Uterus (tissue), 4 donors: ENCODE results near the gene BACH2. TPM values are rescaled to one million over a fixed set of nuclear protein-coding genes. Genes with fewer than 3 reads are reported as not detected.

Experiments used
- DNase-seq, 2 donors: peaks; one replicate each; pipeline ENCODE4 v3.0.0-alpha.2; 2019 to 2020
- H3K27ac ChIP-seq, 2 donors: fragments of 200-600 bp; sonication (generic); 1 replicate in 1 of 2; 2 replicates in 1 of 2; pipeline ENCODE4 v1.5.1; 2016 to 2018
- H3K27me3 ChIP-seq, 2 donors: fragments of 200-600 bp; sonication (generic); one replicate each; pipeline ENCODE4 v1.5.1; 2018 to 2019; ENCODE audit warnings: control low read depth in 1 of 2
- H3K36me3 ChIP-seq, 2 donors: fragments of 200-600 bp; sonication (generic); one replicate each; pipeline ENCODE4 v1.5.1; 2019; ENCODE audit warnings: control low read depth in 1 of 2
- H3K4me1 ChIP-seq, 2 donors: fragments of 200-600 bp; sonication (generic); one replicate each; pipeline ENCODE4 v1.5.1; 2018 to 2019; ENCODE audit warnings: control low read depth in 1 of 2
- H3K4me3 ChIP-seq, 2 donors: fragments of 200-600 bp; sonication (generic); 1 replicate in 1 of 2; 2 replicates in 1 of 2; pipeline ENCODE4 v1.5.1; 2018 to 2019; ENCODE audit warnings: mild to moderate bottlenecking in 1 of 2
- H3K9me3 ChIP-seq, 2 donors: fragments of 200-600 bp; sonication (generic); one replicate each; pipeline ENCODE4 v1.5.1; 2019; ENCODE audit warnings: control low read depth in 1 of 2
- CTCF ChIP-seq, 4 experiments: fragments of 200-600 bp in 2 of 4; fragments of 450-650 bp in 2 of 4; sonication (generic) in 2 of 4; IDR thresholded peaks; one replicate each; pipeline ENCODE4 v1.5.1; 2016 to 2019; ENCODE audit warnings: antibody characterized with exemption in 4 of 4, mild to moderate bottlenecking in 2 of 4, moderate library complexity in 1 of 4
- POLR2A ChIP-seq, 2 donors: fragments of 450-650 bp; IDR thresholded peaks; one replicate each; pipeline ENCODE4 v1.6.1; 2016; ENCODE audit warnings: antibody characterized with exemption in 2 of 2, mild to moderate bottlenecking in 1 of 2, moderate library complexity in 1 of 2
- intact Hi-C: fragments of 100-400 bp; cut with DNase I; formaldehyde crosslinking; loops from one replicate; pipeline ENCODE4 v1.15.1; 2023; ENCODE audit warnings: low total_unique reads
- total RNA-seq, 4 donors: library from RNA; depleted of rRNA in 3 of 4; stranded (reverse); fragments of >200 nt in 3 of 4; gene quantifications; one replicate each; pipeline versions ENCODE4 v1.1.0 to v1.2.4, GENCODE V29; 2014 to 2023
- donor health status: DM: yes; HTN: yes; CAD: no.

The BACH2 gene
- total RNA-seq, 4 donors from 2014 or later, result 1.3 to 15.0 (median 9.7) TPM

GRCh38 chr6:89992818-89993217 lies 303.8 kb downstream of the BACH2 start:
- no peaks in the 10 kb centered on the region for H3K27me3 ChIP-seq
- no peak overlapping the region for H3K4me3 ChIP-seq
- no peaks in the 10 kb centered on the region for H3K36me3 ChIP-seq
- no peaks in the 10 kb centered on the region for H3K9me3 ChIP-seq
- intact Hi-C loops, result no loop called here
- no peak for DNase-seq
- TF ChIP-seq CTCF (IDR thresholded peaks at IDR 0.05) (no peak), POLR2A (IDR thresholded peaks at IDR 0.05) (no peak)
- H3K27ac ChIP-seq, result no peak overlapping the region
- H3K4me1 ChIP-seq, result no peaks in the 10 kb centered on the region

- DNase-seq, result no peak
- no peak overlapping the region for H3K4me3 ChIP-seq
- H3K36me3 ChIP-seq, result no peaks in the 10 kb centered on the region
- TF ChIP-seq POLR2A (IDR thresholded peaks at IDR 0.05) (no peak), CTCF (IDR thresholded peaks at IDR 0.05) (no peak)
- no peak overlapping the region for H3K27ac ChIP-seq
- no peaks in the 10 kb centered on the region for H3K4me1 ChIP-seq
- H3K9me3 ChIP-seq, result no peaks in the 10 kb centered on the region
- H3K27me3 ChIP-seq, result no peaks in the 10 kb centered on the region
- intact Hi-C loops, result no loop called here
Observed at GRCh38 chr6:89989742-89990141, 306.9 kb downstream of the BACH2 start.

GRCh38 chr6:89987830-89988229 lies 308.8 kb downstream of the BACH2 start:
- Histone ChIP-seq H3K9me3 (no peaks in the 10 kb centered on the region), H3K27me3 (no peaks in the 10 kb centered on the region), H3K27ac (no peak overlapping the region), H3K4me3 (no peak overlapping the region), H3K4me1 (no peaks in the 10 kb centered on the region), H3K36me3 (no peaks in the 10 kb centered on the region)
- no peak for TF ChIP-seq CTCF (IDR thresholded peaks at IDR 0.05)
- intact Hi-C loops, result no loop called here
- no peak for DNase-seq

GRCh38 chr6:89987140-89987539 lies 309.5 kb downstream of the BACH2 start:
- Histone ChIP-seq H3K9me3 (no peaks in the 10 kb centered on the region), H3K36me3 (no peaks in the 10 kb centered on the region), H3K4me1 (no peaks in the 10 kb centered on the region), H3K27ac (no peak overlapping the region), H3K4me3 (no peak overlapping the region), H3K27me3 (no peaks in the 10 kb centered on the region)
- no peak for DNase-seq
- TF ChIP-seq POLR2A (IDR thresholded peaks at IDR 0.05) (no peak), CTCF (IDR thresholded peaks at IDR 0.05) (no peak)
- intact Hi-C loops, result no loop called here

- TF ChIP-seq CTCF (IDR thresholded peaks at IDR 0.05) (no peak), POLR2A (IDR thresholded peaks at IDR 0.05) (no peak)
- intact Hi-C loops, result no loop called here
- H3K4me3 ChIP-seq, result no peak overlapping the region
- no peaks in the 10 kb centered on the region for H3K36me3 ChIP-seq
- DNase-seq, result no peak
- no peaks in the 10 kb centered on the region for H3K27me3 ChIP-seq
- no peaks in the 10 kb centered on the region for H3K4me1 ChIP-seq
- H3K9me3 ChIP-seq, result no peaks in the 10 kb centered on the region
- H3K27ac ChIP-seq, result no peak overlapping the region
Observed at GRCh38 chr6:89986650-89987074, 310.0 kb downstream of the BACH2 start.
